Neuronal stem cell (in vitro differentiated cells): Measurements from ENCODE around the gene SLCO3A1.
A peak's percentile ranks its signal among the peaks of the same experiment; 100 is the strongest.

ENCODE experiments used
- DNase-seq: peaks from one replicate; pipeline ENCODE4 v3.0.0-alpha.2; 2013; ENCODE audit warnings: low spot score
- H2AFZ ChIP-seq: one replicate; pipeline ENCODE4 v1.6.1; 2013; ENCODE audit warnings: mild to moderate bottlenecking, low read length, inconsistent platforms
- H2AK5ac ChIP-seq: 2 replicates; pipeline ENCODE4 v1.6.1; 2013; ENCODE audit warnings: low read depth, mild to moderate bottlenecking, inconsistent platforms, low read length, moderate library complexity, mixed read lengths
- H2BK120ac ChIP-seq: 2 replicates; pipeline ENCODE4 v1.6.1; 2013; ENCODE audit warnings: low read depth, mild to moderate bottlenecking, inconsistent platforms, low read length, moderate library complexity, mixed read lengths
- H2BK12ac ChIP-seq: one replicate; pipeline ENCODE4 v1.6.1; 2013; ENCODE audit warnings: low read length, inconsistent platforms
- H2BK15ac ChIP-seq: 2 replicates; pipeline ENCODE4 v1.6.1; 2013; ENCODE audit warnings: mild to moderate bottlenecking, low read length, inconsistent platforms, mixed read lengths
- H2BK5ac ChIP-seq: one replicate; pipeline ENCODE4 v1.6.1; 2013; ENCODE audit warnings: inconsistent platforms, mild to moderate bottlenecking, low read length, moderate library complexity
- H3K14ac ChIP-seq: one replicate; pipeline ENCODE4 v1.6.1; 2013; ENCODE audit warnings: low read length, inconsistent platforms
- H3K18ac ChIP-seq: 2 replicates; pipeline ENCODE4 v1.6.1; 2013; ENCODE audit warnings: low read length, inconsistent platforms
- H3K23ac ChIP-seq: 2 replicates; pipeline ENCODE4 v1.6.1; 2013; ENCODE audit warnings: low read depth, mild to moderate bottlenecking, mixed read lengths, low read length, inconsistent platforms; ENCODE audit not compliant: poor library complexity
- H3K27ac ChIP-seq: replicated peaks from 3 replicates; pipeline ENCODE4 v1.5.1; 2013; ENCODE audit warnings: low read length, inconsistent platforms
- H3K27me3 ChIP-seq, 3 experiments: 2 replicates each; pipeline ENCODE4 v1.6.1; 2013; ENCODE audit warnings: low read length in 3 of 3, mild to moderate bottlenecking in 2 of 3, inconsistent platforms in 1 of 3, low read depth in 1 of 3, mixed read lengths in 1 of 3, moderate library complexity in 1 of 3; ENCODE audit not compliant: control insufficient read depth in 3 of 3, insufficient read depth in 3 of 3
- H3K36me3 ChIP-seq, 2 donors: replicated peaks in 1 of 2; 2 replicates each; pipeline ENCODE4 v1.6.1; 2013; ENCODE audit warnings: low read length in 2 of 2; ENCODE audit not compliant: control insufficient read depth in 2 of 2, insufficient read depth in 2 of 2
- H3K4ac ChIP-seq: 2 replicates; pipeline ENCODE4 v1.6.1; 2013; ENCODE audit warnings: inconsistent platforms, mild to moderate bottlenecking, low read length, moderate library complexity
- H3K4me1 ChIP-seq, 2 donors: 1 replicate in 1 of 2; 2 replicates in 1 of 2; pipeline ENCODE4 v1.6.1; 2013; ENCODE audit warnings: low read length in 2 of 2, low read depth in 1 of 2; ENCODE audit not compliant: control insufficient read depth in 2 of 2, insufficient read depth in 1 of 2
- H3K4me2 ChIP-seq: one replicate; pipeline ENCODE4 v1.6.1; 2013; ENCODE audit warnings: mild to moderate bottlenecking, low read length, inconsistent platforms; ENCODE audit not compliant: insufficient read depth, poor library complexity, severe bottlenecking
- H3K4me3 ChIP-seq, 2 donors: 2 replicates each; pipeline ENCODE4 v1.5.1; 2013; ENCODE audit warnings: low read length in 2 of 2, mild to moderate bottlenecking in 2 of 2, inconsistent platforms in 1 of 2, moderate library complexity in 1 of 2
- H3K79me1 ChIP-seq: one replicate; pipeline ENCODE4 v1.6.1; 2013; ENCODE audit warnings: low read depth, mild to moderate bottlenecking, inconsistent platforms, low read length, moderate library complexity
- H3K9ac ChIP-seq: one replicate; pipeline ENCODE4 v1.6.1; 2013; ENCODE audit warnings: mild to moderate bottlenecking, low read depth, low read length, inconsistent platforms; ENCODE audit not compliant: poor library complexity
- H3K9me3 ChIP-seq, 2 donors: replicated peaks in 1 of 2; 2 replicates each; pipeline versions ENCODE3 to v1.6.1; 2013; ENCODE audit warnings: low read length in 2 of 2, mild to moderate bottlenecking in 2 of 2, inconsistent platforms in 1 of 2, low read depth in 1 of 2, mixed read lengths in 1 of 2, moderate library complexity in 1 of 2; ENCODE audit not compliant: control insufficient read depth in 2 of 2, insufficient read depth in 1 of 2
- H4K8ac ChIP-seq: one replicate; pipeline ENCODE4 v1.6.1; 2013; ENCODE audit warnings: low read depth, mild to moderate bottlenecking, inconsistent platforms, low read length, moderate library complexity
- H4K91ac ChIP-seq: one replicate; pipeline ENCODE4 v1.6.1; 2013; ENCODE audit warnings: low read length, low read depth, mild to moderate bottlenecking, inconsistent platforms; ENCODE audit not compliant: poor library complexity
- WGBS, 2 donors: extraction: QIAGEN DNeasy Blood & Tissue Kit; methylation state at CpG; one replicate each; pipeline ENCODE4 v1.1.7; 2013; ENCODE audit warnings: missing lambda C conversion rate in 2 of 2, mixed read lengths in 1 of 2; ENCODE audit not compliant: insufficient read length in 2 of 2, insufficient replicate concordance in 1 of 2; ENCODE audit errors: extremely low coverage in 2 of 2; 5-methylcytosine and 5-hydroxymethylcytosine counted together

Gene SLCO3A1

GRCh38 chr15:92041371-92041770 lies 187.9 kb downstream of the SLCO3A1 start:
- Histone ChIP-seq H3K9ac (no peak overlapping the region), H3K27me3 (no peaks in the 10 kb centered on the region), H2BK15ac (no peak overlapping the region), H3K9me3 (peaks cover 0 to 3% of the 10 kb centered on the region in 2 donors), H3K4me3 (no peak overlapping the region), H3K79me1 (no peaks in the 10 kb centered on the region), H3K23ac (no peak overlapping the region), H3K4me1 (no peaks in the 10 kb centered on the region), H2AFZ (no peak overlapping the region), H3K4ac (no peak overlapping the region), H3K27ac (no peak overlapping the region), H3K18ac (no peak overlapping the region), H4K91ac (no peak overlapping the region), H2BK120ac (no peak overlapping the region), H4K8ac (no peak overlapping the region), H2BK12ac (no peak overlapping the region), H2AK5ac (no peak overlapping the region), H3K14ac (no peak overlapping the region), H3K36me3 (no peaks in the 10 kb centered on the region), H2BK5ac (no peak overlapping the region), H3K4me2 (no peak overlapping the region)
- no CpG with 5 or more reads among the region's 4 CpGs for WGBS, 2 donors
- no peak for DNase-seq

- no peak overlapping the region for H2BK5ac ChIP-seq
- H3K14ac ChIP-seq, result no peak overlapping the region
- H3K4me2 ChIP-seq, result no peak overlapping the region
- no CpG with 5 or more reads among the region's 3 CpGs for WGBS, 2 donors
- no peak overlapping the region for H2BK12ac ChIP-seq
- H3K4me3 ChIP-seq, result no peak overlapping the region
- H2BK120ac ChIP-seq, result no peak overlapping the region
- no peak overlapping the region for H3K23ac ChIP-seq
- no peak for DNase-seq
- H3K9me3 ChIP-seq, result peaks cover 0 to 3% of the 10 kb centered on the region in 2 donors
- no peak overlapping the region for H3K9ac ChIP-seq
- no peak overlapping the region for H3K4ac ChIP-seq
- H3K18ac ChIP-seq, result no peak overlapping the region
- H3K79me1 ChIP-seq, result no peaks in the 10 kb centered on the region
- H4K8ac ChIP-seq, result no peak overlapping the region
- no peak overlapping the region for H2BK15ac ChIP-seq
- no peaks in the 10 kb centered on the region for H3K27me3 ChIP-seq
- no peak overlapping the region for H4K91ac ChIP-seq
- no peaks in the 10 kb centered on the region for H3K36me3 ChIP-seq
- H3K4me1 ChIP-seq, result no peaks in the 10 kb centered on the region
- no peak overlapping the region for H2AFZ ChIP-seq
- no peak overlapping the region for H3K27ac ChIP-seq
- H2AK5ac ChIP-seq, result no peak overlapping the region
Observed at GRCh38 chr15:92043283-92043682, 189.8 kb downstream of the SLCO3A1 start.

- H3K18ac ChIP-seq, result peak overlapping the region; percentile 39
- H2BK15ac ChIP-seq, result no peak overlapping the region
- no peak overlapping the region for H4K8ac ChIP-seq
- WGBS, 2 donors, result no CpG with 5 or more reads among the region's 10 CpGs
- peaks cover 0 to 3% of the 10 kb centered on the region in 2 donors for H3K9me3 ChIP-seq
- H3K4ac ChIP-seq, result no peak overlapping the region
- no peak overlapping the region for H3K23ac ChIP-seq
- H2BK120ac ChIP-seq, result no peak overlapping the region
- H3K27ac ChIP-seq, result no peak overlapping the region
- no peak overlapping the region for H4K91ac ChIP-seq
- H3K4me2 ChIP-seq, result no peak overlapping the region
- no peak overlapping the region for H2BK12ac ChIP-seq
- H3K27me3 ChIP-seq, result no peaks in the 10 kb centered on the region
- no peak overlapping the region for H2AFZ ChIP-seq
- peak overlapping the region; percentile 17 for H3K14ac ChIP-seq
- H3K9ac ChIP-seq, result no peak overlapping the region
- H3K36me3 ChIP-seq, result no peaks in the 10 kb centered on the region
- no peak for DNase-seq
- no peaks in the 10 kb centered on the region for H3K4me1 ChIP-seq
- H2AK5ac ChIP-seq, result peak overlapping the region; percentile 22
- no peak overlapping the region for H3K4me3 ChIP-seq
- H2BK5ac ChIP-seq, result no peak overlapping the region
- no peaks in the 10 kb centered on the region for H3K79me1 ChIP-seq
Observed at GRCh38 chr15:92044203-92044909, 190.8 kb downstream of the SLCO3A1 start.

- H3K18ac ChIP-seq, result no peak overlapping the region
- no peak overlapping the region for H2BK12ac ChIP-seq
- DNase-seq, result no peak
- H3K4me1 ChIP-seq, result peaks cover 0 to 1% of the 10 kb centered on the region in 2 donors
- H3K27me3 ChIP-seq, result no peaks in the 10 kb centered on the region
- no peaks in the 10 kb centered on the region for H3K36me3 ChIP-seq
- H2AFZ ChIP-seq, result no peak overlapping the region
- H3K4ac ChIP-seq, result no peak overlapping the region
- H3K9me3 ChIP-seq, result no peaks in the 10 kb centered on the region
- no peak overlapping the region for H2BK15ac ChIP-seq
- H3K4me3 ChIP-seq, result no peak overlapping the region
- no peak overlapping the region for H3K23ac ChIP-seq
- H4K8ac ChIP-seq, result no peak overlapping the region
- no peak overlapping the region for H3K27ac ChIP-seq
- H3K4me2 ChIP-seq, result no peak overlapping the region
- H2BK120ac ChIP-seq, result no peak overlapping the region
- WGBS, 2 donors, result no CpG with 5 or more reads among the region's 4 CpGs
- H3K14ac ChIP-seq, result no peak overlapping the region
- no peak overlapping the region for H2AK5ac ChIP-seq
- H3K9ac ChIP-seq, result no peak overlapping the region
- H3K79me1 ChIP-seq, result no peaks in the 10 kb centered on the region
- no peak overlapping the region for H2BK5ac ChIP-seq
- no peak overlapping the region for H4K91ac ChIP-seq
Observed at GRCh38 chr15:92047900-92048299, 194.4 kb downstream of the SLCO3A1 start.
